Measurements from ENCODE around the gene YDJC. TPM values are rescaled to one million over a fixed set of nuclear protein-coding genes. Genes with fewer than 3 reads are reported as not detected.

YDJC gene
- total and polyA plus RNA-seq, 2 of the 13 experiments (the other 11 are each of a cell fraction or from before 2014, with no cell fraction given): 15.3 to 32.0 TPM

DNA sequence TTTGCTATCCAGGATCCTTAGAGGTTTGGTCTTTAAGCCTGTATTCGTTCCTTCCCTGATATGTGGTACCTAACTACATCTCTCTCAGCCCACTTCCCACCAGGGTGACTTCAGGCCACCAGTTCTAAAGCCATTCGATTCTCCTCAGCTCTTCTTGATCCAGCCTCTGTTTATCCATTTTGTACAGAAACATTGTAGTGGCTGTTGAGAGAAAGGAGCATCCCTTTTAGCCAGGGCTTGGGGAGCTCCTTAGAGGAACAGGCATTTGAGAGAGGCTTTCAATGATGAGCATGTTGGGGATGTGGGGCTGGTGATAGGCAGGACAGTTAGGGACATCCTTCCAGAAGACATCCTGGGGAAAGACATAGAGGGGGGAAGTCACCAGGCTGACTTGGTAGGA is 44.4 kb downstream of the YDJC start:
- intact Hi-C loops (cut with micrococcal nuclease; ENCODE audit: unreplicated experiment) (no loop called here), in situ Hi-C loops (cut with HindIII; ENCODE audit: extremely low pct_ligation_motif_present, low pct_unique_long_range_greater_than_20kb) (no loop called here)
- POLR2A ChIA-PET: no interaction called here
- no peak for ATAC-seq
- 94% methylated on average over 2 of the region's 2 CpGs for WGBS (ENCODE audit: low lambda C conversion rate)
- Histone ChIP-seq H3K9me3 (ENCODE audit: low read length) (no peaks in the 10 kb centered on the region), H3K79me2 (ENCODE audit: insufficient read depth, low read length) (peaks cover 84% of the 10 kb centered on the region), H3K4me3 (replicated peaks in 1 of 3; ENCODE audit: insufficient read depth in 1 of 3, low read depth in 2 of 3, low read length in 3 of 3) (no peak overlapping the region), H3K27ac (ENCODE audit: extremely low read length, insufficient read depth, low read length) (no peak overlapping the region), H3K36me3 (replicated peaks in 1 of 2; ENCODE audit: control insufficient read depth in 1 of 2, insufficient read depth in 2 of 2, low read length in 2 of 2) (peaks cover 7 to 26% of the 10 kb centered on the region in 2 experiments), H3K4me1 (ENCODE audit: insufficient read depth, low read length) (peaks cover 13% of the 10 kb centered on the region), H3K9ac (ENCODE audit: insufficient read depth, low read depth, low read length) (no peak overlapping the region), H2AFZ (ENCODE audit: low read length) (no peak overlapping the region), H3K27me3 (ENCODE audit: control insufficient read depth in 1 of 2, insufficient read depth in 2 of 2, low read length in 2 of 2) (no peaks in the 10 kb centered on the region), H4K20me1 (ENCODE audit: insufficient read depth, low read length) (peaks cover 69% of the 10 kb centered on the region), H3K4me2 (ENCODE audit: low read depth, low read length) (no peak overlapping the region)
- no TSS peak for BruUV-seq (replicated peaks)
- CTCF ChIA-PET (ENCODE audit: low intra/inter-chr PET ratio, low total read pairs): no interaction called here
- DNase-seq (ENCODE audit: low spot score): no peak
- TF ChIP-seq, protein P1, sequence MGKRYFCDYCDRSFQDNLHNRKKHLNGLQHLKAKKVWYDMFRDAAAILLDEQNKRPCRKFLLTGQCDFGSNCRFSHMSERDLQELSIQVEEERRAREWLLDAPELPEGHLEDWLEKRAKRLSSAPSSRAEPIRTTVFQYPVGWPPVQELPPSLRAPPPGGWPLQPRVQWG (CRISPR knock-in tag; IDR thresholded peaks at IDR 0.05; ENCODE audit: borderline replicate concordance, low read depth): no peak
- TF ChIP-seq, protein P2, sequence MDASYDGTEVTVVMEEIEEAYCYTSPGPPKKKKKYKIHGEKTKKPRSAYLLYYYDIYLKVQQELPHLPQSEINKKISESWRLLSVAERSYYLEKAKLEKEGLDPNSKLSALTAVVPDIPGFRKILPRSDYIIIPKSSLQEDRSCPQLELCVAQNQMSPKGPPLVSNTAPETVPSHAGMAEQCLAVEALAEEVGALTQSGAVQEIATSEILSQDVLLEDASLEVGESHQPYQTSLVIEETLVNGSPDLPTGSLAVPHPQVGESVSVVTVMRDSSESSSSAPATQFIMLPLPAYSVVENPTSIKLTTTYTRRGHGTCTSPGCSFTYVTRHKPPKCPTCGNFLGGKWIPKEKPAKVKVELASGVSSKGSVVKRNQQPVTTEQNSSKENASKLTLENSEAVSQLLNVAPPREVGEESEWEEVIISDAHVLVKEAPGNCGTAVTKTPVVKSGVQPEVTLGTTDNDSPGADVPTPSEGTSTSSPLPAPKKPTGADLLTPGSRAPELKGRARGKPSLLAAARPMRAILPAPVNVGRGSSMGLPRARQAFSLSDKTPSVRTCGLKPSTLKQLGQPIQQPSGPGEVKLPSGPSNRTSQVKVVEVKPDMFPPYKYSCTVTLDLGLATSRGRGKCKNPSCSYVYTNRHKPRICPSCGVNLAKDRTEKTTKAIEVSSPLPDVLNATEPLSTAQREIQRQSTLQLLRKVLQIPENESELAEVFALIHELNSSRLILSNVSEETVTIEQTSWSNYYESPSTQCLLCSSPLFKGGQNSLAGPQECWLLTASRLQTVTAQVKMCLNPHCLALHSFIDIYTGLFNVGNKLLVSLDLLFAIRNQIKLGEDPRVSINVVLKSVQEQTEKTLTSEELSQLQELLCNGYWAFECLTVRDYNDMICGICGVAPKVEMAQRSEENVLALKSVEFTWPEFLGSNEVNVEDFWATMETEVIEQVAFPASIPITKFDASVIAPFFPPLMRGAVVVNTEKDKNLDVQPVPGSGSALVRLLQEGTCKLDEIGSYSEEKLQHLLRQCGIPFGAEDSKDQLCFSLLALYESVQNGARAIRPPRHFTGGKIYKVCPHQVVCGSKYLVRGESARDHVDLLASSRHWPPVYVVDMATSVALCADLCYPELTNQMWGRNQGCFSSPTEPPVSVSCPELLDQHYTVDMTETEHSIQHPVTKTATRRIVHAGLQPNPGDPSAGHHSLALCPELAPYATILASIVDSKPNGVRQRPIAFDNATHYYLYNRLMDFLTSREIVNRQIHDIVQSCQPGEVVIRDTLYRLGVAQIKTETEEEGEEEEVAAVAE (CRISPR knock-in tag; IDR thresholded peaks at IDR 0.05; ENCODE audit: borderline replicate concordance): no peak
- TF ChIP-seq SALL2 (CRISPR knock-in tag; IDR thresholded peaks at IDR 0.05) (no peak), ZNF788 (CRISPR knock-in tag; IDR thresholded peaks at IDR 0.05; ENCODE audit: borderline replicate concordance) (no peak), ZNF768 (CRISPR knock-in tag; IDR thresholded peaks at IDR 0.05) (no peak)
- TF ChIP-seq, protein P3, sequence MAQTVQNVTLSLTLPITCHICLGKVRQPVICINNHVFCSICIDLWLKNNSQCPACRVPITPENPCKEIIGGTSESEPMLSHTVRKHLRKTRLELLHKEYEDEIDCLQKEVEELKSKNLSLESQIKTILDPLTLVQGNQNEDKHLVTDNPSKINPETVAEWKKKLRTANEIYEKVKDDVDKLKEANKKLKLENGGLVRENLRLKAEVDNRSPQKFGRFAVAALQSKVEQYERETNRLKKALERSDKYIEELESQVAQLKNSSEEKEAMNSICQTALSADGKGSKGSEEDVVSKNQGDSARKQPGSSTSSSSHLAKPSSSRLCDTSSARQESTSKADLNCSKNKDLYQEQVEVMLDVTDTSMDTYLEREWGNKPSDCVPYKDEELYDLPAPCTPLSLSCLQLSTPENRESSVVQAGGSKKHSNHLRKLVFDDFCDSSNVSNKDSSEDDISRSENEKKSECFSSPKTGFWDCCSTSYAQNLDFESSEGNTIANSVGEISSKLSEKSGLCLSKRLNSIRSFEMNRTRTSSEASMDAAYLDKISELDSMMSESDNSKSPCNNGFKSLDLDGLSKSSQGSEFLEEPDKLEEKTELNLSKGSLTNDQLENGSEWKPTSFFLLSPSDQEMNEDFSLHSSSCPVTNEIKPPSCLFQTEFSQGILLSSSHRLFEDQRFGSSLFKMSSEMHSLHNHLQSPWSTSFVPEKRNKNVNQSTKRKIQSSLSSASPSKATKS (CRISPR knock-in tag; IDR thresholded peaks at IDR 0.05): no peak
- TF ChIP-seq, protein P4, sequence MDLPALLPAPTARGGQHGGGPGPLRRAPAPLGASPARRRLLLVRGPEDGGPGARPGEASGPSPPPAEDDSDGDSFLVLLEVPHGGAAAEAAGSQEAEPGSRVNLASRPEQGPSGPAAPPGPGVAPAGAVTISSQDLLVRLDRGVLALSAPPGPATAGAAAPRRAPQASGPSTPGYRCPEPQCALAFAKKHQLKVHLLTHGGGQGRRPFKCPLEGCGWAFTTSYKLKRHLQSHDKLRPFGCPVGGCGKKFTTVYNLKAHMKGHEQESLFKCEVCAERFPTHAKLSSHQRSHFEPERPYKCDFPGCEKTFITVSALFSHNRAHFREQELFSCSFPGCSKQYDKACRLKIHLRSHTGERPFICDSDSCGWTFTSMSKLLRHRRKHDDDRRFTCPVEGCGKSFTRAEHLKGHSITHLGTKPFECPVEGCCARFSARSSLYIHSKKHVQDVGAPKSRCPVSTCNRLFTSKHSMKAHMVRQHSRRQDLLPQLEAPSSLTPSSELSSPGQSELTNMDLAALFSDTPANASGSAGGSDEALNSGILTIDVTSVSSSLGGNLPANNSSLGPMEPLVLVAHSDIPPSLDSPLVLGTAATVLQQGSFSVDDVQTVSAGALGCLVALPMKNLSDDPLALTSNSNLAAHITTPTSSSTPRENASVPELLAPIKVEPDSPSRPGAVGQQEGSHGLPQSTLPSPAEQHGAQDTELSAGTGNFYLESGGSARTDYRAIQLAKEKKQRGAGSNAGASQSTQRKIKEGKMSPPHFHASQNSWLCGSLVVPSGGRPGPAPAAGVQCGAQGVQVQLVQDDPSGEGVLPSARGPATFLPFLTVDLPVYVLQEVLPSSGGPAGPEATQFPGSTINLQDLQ (CRISPR knock-in tag; IDR thresholded peaks at IDR 0.05): no peak
- FAIRE-seq: no peak
